Coronary artery (tissue), 2 donors: ENCODE data around the gene GNAS-AS1.
A peak's percentile ranks its signal among the peaks of the same experiment; 100 is the strongest.

ENCODE experiments used
- DNase-seq: peaks from one replicate; pipeline ENCODE4 v3.0.0-alpha.2; 2017; ENCODE audit warnings: low spot score
- H3K27ac ChIP-seq, 2 donors: fragments of 200-600 bp; sonication (generic); one replicate each; pipeline ENCODE4 v1.5.1; 2016 to 2019
- H3K4me3 ChIP-seq: fragments of 200-600 bp; sonication (generic); 2 replicates; pipeline ENCODE4 v1.5.1; 2016; ENCODE audit warnings: mild to moderate bottlenecking, moderate library complexity
- CTCF ChIP-seq: fragments of 200-600 bp; sonication (generic); IDR thresholded peaks from one replicate; pipeline ENCODE4 v1.5.1; 2019; ENCODE audit warnings: antibody characterized with exemption

The GNAS-AS1 gene

DNA sequence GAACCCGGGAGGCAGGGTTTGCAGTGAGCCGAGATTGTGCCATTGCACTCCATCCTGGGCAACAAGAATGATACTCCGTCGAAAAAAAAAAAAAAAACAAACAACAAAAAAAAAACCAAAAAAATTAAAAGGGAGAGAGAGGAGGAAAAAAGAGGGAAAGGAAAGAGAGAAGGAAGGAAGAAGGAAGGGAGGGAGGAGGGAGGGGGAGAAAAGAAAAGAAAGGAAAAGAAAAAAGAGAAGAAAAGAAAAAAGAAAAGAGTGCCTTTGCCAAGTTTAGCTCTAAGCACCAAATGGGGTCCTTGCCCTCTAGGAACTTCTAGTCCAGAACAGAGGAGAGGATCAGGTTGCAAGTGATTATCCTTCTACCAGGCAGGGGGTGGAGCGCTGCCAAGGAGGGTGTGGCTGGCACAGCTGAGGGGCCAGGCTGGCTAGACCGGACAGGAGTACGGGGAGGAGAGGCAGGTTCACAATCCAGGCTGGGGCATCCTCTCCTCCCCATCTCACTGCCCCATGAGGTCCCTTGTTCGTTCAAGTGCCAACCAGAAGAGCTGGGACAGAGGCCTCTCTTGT is 20.9 kb upstream of the GNAS-AS1 start:
- H3K27ac ChIP-seq, result no peak overlapping the region
- no peak for DNase-seq
- H3K4me3 ChIP-seq, result no peak overlapping the region
- TF ChIP-seq CTCF, result no peak

DNA sequence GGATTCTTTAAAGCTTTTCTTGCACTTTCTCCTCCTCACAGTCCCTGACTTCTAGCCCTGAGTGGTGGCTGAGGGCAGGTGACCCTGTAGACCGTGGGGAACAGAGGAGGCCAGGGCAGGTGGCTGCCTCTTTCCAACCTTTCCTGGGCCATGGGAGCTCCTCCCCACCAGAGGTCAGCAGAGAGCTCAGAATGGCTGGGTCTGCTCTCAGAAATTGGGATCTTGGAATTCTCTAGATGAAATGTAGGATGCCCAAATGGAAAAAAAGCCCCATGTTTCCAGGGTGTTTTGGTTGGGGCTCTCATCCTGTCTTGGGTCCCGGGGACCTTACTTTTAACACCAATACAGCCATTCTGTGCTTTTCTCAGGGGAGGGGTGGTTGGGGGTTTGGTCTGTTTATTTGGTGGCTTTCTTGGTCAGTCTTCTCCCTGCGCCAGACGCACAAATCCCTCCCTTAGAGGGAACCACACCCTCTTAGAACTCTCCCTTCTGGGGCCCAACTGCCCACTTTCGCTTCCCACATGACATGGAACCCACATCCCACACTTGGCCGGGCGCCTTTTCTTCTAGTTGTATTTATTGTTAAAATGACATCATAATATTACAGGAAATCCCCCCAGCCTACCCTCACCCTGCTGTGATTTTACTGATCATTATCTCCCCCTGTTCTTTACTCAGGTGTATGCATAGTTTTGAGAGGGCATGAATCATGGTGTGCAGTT is 19.8 kb upstream of the GNAS-AS1 start:
- DNase-seq, result no peak
- TF ChIP-seq CTCF, result peak; percentile 80
- Histone ChIP-seq H3K27ac (no peak overlapping the region), H3K4me3 (no peak overlapping the region)

DNA sequence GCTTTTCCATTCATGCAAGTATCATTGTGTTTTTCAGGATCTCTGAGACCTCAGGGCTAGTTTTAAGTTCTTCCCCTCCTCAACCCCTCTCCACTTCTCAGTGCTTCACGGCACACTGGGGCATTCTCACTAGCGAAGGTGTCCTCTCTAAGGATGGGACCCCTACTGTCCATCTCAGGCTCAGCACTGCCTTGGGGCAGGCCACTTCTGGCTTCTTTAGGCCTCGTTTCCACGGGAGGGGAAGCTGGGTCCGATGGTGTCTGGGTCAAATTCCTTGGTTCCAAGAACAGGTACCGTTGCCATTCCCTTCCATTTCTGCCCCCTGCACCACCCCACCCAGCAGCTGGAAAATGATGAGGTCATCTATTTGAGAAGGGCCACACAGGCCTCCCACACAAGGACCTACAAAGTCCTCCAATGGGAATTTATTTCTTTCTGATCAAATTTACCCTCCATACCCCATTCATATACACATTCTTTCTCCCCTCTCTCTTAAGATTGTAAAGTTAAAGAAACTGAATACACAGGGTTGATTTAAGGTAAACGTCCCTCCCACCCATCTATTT is 19.0 kb upstream of the GNAS-AS1 start:
- no peak for DNase-seq
- no peak for TF ChIP-seq CTCF
- Histone ChIP-seq H3K27ac (no peak overlapping the region), H3K4me3 (no peak overlapping the region)

GRCh38 chr20:58868795-58869194 is 18.1 kb upstream of the GNAS-AS1 start:
- peak; percentile 19 for DNase-seq
- no peak for TF ChIP-seq CTCF
- no peak overlapping the region for H3K4me3 ChIP-seq
- H3K27ac ChIP-seq, result no peak overlapping the region

DNA sequence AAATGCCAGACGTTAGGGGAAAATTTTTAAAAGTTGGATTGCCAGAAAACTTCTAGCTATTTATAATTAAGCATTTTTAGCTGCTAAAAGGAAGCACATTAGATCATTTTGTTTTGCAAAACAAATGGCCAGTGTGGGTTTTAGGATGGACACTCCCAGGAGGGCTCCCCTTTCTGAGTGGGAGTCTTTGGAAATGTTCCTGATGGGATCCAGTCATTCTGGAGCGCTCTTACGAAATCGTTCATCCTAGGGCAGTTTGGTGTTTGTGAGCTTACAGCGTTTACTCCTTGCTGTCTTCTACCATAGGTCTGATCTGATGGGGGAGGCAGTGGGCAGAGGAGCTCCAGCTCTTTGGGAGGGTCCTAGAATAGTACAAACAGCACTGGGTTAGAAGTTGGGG is 16.5 kb upstream of the GNAS-AS1 start:
- no peak overlapping the region for H3K27ac ChIP-seq
- TF ChIP-seq CTCF, result no peak
- no peak for DNase-seq
- H3K4me3 ChIP-seq, result no peak overlapping the region

- DNase-seq, result no peak
- TF ChIP-seq CTCF, result no peak
- no peak overlapping the region for H3K27ac ChIP-seq
Observed at GRCh38 chr20:58865843-58866242, 15.1 kb upstream of the GNAS-AS1 start.

DNA sequence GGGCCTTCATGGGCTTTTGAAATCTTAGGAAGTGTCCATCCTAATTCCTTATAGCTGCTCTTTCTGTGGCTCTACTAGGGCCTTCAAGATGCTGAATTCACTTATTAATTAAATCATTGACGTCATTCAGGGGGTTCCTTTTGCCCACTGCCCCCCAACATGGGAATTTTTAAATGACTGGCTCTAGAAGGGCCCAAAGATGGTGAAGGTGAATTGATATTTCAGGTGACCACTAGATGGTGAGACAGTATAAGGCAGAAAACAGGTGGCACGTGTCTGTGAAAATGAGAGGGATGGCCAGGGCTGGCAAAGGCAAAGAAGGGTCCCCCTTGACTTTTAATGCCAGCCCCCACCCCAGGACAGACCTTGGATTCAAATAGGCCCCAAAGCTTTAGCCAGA is 13.6 kb upstream of the GNAS-AS1 start:
- Histone ChIP-seq H3K27ac (no peak overlapping the region), H3K4me3 (no peak overlapping the region)
- no peak for TF ChIP-seq CTCF
- no peak for DNase-seq

More at GRCh38 chr20:58865843-58866242, 15.1 kb upstream of the GNAS-AS1 start:
- H3K4me3 ChIP-seq, result no peak overlapping the region
